Measurements from ENCODE around the gene C20orf202. TPM values are rescaled to one million over a fixed set of nuclear protein-coding genes. Genes with fewer than 3 reads are reported as not detected.

The C20orf202 gene
- total RNA-seq, 4 donors from 2014 or later, result 0.49 to 1.4 (median 0.52) TPM; not detected in 1

GRCh38 chr20:1166948-1167720 lies 36.1 kb upstream of the C20orf202 start:
- TF ChIP-seq CTCF (IDR thresholded peaks at IDR 0.05), result no peak
- intact Hi-C loops (cut with DNase I; ENCODE audit: low total_unique reads), result no loop called here
- no peak for DNase-seq (ENCODE audit: low spot score in 2 of 2)
- WGBS, 2 donors, result 90 to 93% methylated on average over 1 of the region's 1 CpG
- no peak overlapping the region for H3K4me3 ChIP-seq (ENCODE audit: low read depth, poor library complexity, severe bottlenecking)

GRCh38 chr20:1169224-1169623 lies 34.0 kb upstream of the C20orf202 start:
- intact Hi-C loops (cut with DNase I; ENCODE audit: low total_unique reads), result no loop called here
- no peak for DNase-seq (ENCODE audit: low spot score in 2 of 2)
- TF ChIP-seq POLR2A (IDR thresholded peaks at IDR 0.05) (no peak), CTCF (IDR thresholded peaks at IDR 0.05) (no peak)
- 95 to 97% methylated on average over 5 of the region's 5 CpGs for WGBS, 2 donors
- no peak overlapping the region for H3K4me3 ChIP-seq (ENCODE audit: low read depth, poor library complexity, severe bottlenecking)

- WGBS, 2 donors, result 66 to 81% methylated on average over 2 to 4 of the region's 4 CpGs
- intact Hi-C loops (cut with DNase I; ENCODE audit: low total_unique reads), result no loop called here
- TF ChIP-seq CTCF (IDR thresholded peaks at IDR 0.05) (no peak), POLR2A (IDR thresholded peaks at IDR 0.05) (no peak)
- no peak overlapping the region for H3K4me3 ChIP-seq (ENCODE audit: low read depth, poor library complexity, severe bottlenecking)
- DNase-seq (ENCODE audit: low spot score in 2 of 2), result no peak
These were observed 31.7 kb upstream of the C20orf202 start for GRCh38 chr20:1171461-1172093.

- intact Hi-C loops (cut with DNase I; ENCODE audit: low total_unique reads), result no loop called here
- no peak for TF ChIP-seq CTCF (IDR thresholded peaks at IDR 0.05)
- no peak for TF ChIP-seq POLR2A (IDR thresholded peaks at IDR 0.05)
- 84 to 88% methylated on average over 4 of the region's 4 CpGs for WGBS, 2 donors
These were observed 29.6 kb upstream of the C20orf202 start for GRCh38 chr20:1173698-1174097.

GRCh38 chr20:1174787-1175186 lies 28.5 kb upstream of the C20orf202 start:
- H3K4me3 ChIP-seq (ENCODE audit: low read depth, poor library complexity, severe bottlenecking), result no peak overlapping the region
- no peak for TF ChIP-seq CTCF (IDR thresholded peaks at IDR 0.05)
- no peak for TF ChIP-seq POLR2A (IDR thresholded peaks at IDR 0.05)
- peak in 1 of 2 donors; percentile 53 for DNase-seq (ENCODE audit: low spot score in 2 of 2)
- intact Hi-C loops (cut with DNase I; ENCODE audit: low total_unique reads), result no loop called here
- 90 to 93% methylated on average over 8 of the region's 8 CpGs for WGBS, 2 donors

More at GRCh38 chr20:1173698-1174097, 29.6 kb upstream of the C20orf202 start:
- no peak overlapping the region for H3K4me3 ChIP-seq (ENCODE audit: low read depth, poor library complexity, severe bottlenecking)
- no peak for DNase-seq (ENCODE audit: low spot score in 2 of 2)

Data from lower leg skin (tissue), 4 donors.